Ramos (cell line): Measurements from ENCODE around the gene HLA-C.
"Not testable (repeated sequence)": the region's sequence is repeated elsewhere in the genome, so short reads cannot be mapped to it uniquely, and the experiment has no call there.

Experiments used
- in situ Hi-C: fragments of 300-500 bp; cut with MboI; formaldehyde crosslinking; loops from one replicate; pipeline ENCODE4 v1.14.3; 2022; ENCODE audit warnings: low sequenced_read_pairs; ENCODE audit not compliant: unreplicated experiment

Gene HLA-C

DNA sequence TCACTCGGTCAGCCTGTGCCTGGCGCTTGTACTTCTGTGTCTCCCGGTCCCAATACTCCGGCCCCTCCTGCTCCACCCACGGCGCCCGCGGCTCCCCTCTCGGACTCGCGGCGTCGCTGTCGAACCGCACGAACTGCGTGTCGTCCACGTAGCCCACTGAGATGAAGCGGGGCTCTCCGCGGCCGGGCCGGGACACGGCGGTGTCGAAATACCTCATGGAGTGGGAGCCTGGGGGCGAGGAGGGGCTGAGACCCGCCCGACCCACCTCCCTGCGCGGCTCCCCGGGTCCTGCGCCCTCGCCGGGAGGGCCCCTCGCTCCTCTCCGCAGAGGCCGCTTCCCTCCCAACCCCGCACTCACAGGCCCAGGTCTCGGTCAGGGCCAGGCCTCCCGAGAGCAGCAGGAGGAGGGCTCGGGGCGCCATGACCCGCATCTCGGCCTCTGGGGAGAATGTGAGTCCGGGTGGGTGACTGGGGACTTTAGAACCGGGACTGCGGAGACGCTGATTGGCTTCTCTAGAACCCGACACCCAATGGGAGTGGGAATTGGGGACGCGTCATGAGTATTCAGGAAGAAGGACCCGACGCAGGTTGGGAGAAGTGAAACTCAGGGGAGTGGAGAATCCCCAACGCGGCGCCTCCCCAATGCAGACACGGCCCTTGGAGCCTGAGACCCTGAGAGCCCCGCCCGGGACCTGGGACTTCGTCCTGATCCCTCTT, at the start of gene HLA-C:
TSS of gene HLA-C (minus strand) at position 452 of the 717 bp plus-strand sequence. CDS start at position 431, 21 bp downstream.
- in situ Hi-C loops = no loop called here

DNA sequence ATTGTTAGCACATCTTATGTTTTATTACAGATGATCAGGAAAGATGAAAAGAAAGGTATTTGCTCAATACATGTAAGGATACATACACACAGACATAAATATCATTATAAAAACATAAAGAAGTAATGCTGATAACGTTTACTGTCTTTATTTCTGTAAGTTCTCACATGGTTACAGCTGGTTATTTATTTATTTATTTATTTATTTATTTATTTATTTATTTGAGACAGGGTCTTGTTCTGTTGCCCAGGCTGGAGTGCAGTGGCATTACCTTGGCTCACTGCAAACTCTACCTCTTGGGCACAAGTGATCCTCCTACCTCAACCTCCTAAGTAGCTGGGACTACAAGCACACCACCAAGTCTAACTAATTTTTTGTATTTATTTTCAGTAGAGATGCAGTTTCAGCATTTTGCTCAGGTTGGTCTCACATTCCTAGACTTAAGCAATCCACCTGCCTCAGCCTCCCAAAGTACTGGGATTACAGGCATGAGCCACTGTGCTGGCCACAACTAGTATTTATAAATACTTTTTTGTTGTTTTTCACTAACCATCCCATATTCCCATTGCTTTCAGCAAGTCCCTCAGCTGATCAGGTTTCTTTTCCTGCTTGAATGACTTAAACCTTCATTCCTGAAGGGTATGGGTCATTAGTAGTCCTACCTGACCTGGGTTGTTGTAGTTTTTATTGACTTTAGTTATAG, 49.3 kb upstream of the HLA-C start:
- in situ Hi-C loops = no loop called here

DNA sequence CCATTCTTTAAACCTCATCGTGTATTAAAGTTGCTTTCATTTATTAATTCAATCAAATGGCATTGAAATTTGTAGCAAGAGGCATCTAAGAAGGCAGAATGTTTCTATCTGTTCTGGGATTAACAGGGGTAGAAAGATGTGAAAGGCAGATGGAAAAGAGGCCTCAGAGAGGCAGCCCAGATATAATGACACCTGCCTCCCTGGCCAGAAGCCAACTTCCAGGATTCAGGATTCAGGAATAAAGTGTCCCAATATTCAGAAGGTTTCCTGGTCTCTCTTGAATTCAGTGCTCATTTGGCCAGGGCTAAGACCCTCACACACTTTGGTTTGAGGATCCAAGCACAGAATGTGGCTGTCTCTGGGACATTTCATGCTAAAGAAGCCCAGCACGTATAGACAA, 45.1 kb upstream of the HLA-C start:
- in situ Hi-C loops = no loop called here

DNA sequence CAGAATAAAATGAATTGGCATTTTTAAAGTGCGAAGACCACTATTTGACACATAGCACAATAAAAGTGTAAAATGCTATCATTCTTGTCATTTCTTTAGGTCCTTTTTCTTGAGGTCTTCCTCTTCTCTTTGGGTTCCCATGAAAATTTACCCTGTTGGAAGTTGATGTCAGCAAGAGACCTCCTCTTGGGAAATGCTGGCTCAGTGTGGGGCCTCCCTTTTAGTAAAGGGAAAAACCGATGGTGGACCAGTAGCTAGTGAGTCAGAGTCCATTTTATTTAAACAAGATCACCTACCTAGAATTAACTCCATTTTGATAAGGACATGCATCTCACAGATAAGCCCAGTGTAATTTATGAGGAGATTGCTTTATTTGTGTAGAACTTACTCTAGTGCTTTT, 37.7 kb upstream of the HLA-C start:
- in situ Hi-C loops = no loop called here

GRCh38 chr6:31308845-31309175, 36.9 kb upstream of the HLA-C start:
- in situ Hi-C loops = no loop called here

- in situ Hi-C loops = no loop called here
Measured at GRCh38 chr6:31308050-31308844, 36.4 kb upstream of the HLA-C start.

GRCh38 chr6:31307669-31308049, 35.8 kb upstream of the HLA-C start:
- in situ Hi-C loops = no loop called here

DNA sequence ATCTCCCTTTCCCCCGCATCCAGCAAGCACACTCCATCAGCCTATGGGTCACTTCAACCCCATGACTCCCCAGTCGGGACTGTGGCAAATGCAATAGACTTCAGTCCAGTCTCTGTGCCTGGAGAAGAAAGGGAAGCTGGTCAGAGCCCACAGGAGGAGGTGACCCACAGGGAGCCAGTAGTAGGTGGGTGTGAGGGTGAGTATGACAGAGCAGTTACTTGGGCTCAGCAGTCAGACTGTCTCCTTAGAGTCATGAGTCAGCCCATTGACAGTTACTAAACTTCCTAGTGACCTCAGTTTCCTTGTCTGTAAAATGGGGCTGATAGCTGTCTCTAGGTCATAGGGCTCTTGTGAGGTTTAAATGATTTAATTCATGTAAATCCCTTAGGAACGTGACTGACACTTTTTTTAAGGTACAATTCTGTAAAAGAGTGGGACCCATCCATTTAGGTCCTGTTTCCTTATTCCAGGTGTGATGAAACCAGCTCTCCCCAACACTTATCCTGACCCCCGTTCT, 33.9 kb upstream of the HLA-C start:
- in situ Hi-C loops = no loop called here

DNA sequence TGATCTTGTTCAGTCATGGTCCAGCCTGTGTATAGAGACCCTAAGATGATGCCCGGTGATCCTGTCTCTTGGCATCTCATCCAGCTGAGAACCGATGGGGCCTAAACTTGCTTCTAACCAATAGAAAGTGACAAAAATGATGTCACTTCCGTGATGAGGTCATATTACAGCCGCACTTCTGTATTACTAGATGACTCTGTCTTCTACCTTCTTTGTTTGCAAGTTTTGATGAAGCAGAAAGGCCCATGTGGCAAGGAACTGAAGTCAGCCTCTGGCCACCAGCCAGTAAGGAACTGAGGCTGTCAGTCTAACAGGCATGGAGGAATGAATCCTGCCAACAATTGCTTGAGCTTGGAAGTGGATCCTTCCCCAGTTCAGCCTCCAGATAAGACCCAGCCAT, 32.8 kb upstream of the HLA-C start:
- in situ Hi-C loops = no loop called here

DNA sequence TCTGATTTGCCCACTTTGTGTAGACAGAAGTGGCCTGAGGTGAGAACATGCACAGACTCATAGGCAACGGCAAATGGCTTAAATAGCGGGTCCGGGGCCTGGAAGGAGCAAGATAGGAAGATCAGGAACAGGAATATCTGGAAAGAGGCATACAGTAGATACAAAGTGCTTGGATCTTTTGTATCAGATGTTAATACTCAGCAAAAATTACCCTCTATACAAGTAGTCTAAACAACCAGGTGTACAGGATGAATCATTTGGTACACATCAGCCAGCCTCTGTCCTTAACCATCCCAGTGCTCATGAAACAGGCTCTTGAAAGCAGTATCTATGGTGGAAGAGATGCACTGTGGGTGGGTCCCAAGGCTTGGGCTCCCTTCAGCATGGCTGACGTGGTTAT, 28.9 kb upstream of the HLA-C start:
- in situ Hi-C loops = no loop called here

DNA sequence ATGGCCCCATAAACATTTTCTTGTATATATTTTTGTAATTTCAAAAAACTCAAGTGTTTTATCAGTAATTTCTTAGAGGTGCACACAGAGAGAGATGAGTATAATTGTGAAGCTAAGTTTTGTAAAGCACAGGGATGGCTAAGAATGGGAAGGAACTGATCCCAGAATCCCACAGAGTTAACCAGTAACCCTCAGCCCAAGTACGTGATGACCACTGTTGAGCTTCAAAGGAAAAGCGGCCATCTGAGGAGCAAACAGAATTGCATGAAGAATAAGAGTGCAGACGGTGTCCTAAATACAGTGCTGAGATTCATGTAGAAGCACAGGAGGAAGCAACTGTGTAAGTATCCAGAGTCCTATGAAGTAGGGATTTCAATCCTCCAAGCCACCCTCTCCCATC, 28.1 kb upstream of the HLA-C start:
- in situ Hi-C loops = no loop called here

- in situ Hi-C loops = no loop called here
Measured at GRCh38 chr6:31299511-31299910, 27.6 kb upstream of the HLA-C start.

- in situ Hi-C loops = no loop called here
Measured at GRCh38 chr6:31294056-31294455, 22.2 kb upstream of the HLA-C start.

GRCh38 chr6:31293343-31293742, 21.5 kb upstream of the HLA-C start:
- in situ Hi-C loops = no loop called here

GRCh38 chr6:31289788-31290187, 17.9 kb upstream of the HLA-C start:
- in situ Hi-C loops = no loop called here

DNA sequence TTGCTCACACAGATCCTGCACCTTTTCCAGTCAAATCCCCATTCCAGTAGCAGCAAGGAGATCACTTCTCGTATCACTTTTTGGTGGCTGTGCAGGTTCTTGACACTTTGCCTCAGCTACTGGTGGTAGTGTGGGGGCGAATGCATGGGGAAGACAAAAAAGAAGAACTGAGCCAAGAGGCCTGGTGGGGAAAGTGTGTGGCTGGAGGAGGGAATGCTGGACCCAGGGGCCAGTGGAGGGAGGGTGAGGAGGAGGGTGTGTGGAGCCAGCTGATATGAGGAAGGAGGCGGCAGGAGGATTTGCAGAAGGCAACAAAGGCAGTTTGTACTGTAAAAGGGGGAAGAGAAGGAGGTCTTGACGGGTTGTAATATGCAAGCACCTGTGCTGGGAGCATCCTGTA, 15.7 kb upstream of the HLA-C start:
- in situ Hi-C loops = no loop called here

DNA sequence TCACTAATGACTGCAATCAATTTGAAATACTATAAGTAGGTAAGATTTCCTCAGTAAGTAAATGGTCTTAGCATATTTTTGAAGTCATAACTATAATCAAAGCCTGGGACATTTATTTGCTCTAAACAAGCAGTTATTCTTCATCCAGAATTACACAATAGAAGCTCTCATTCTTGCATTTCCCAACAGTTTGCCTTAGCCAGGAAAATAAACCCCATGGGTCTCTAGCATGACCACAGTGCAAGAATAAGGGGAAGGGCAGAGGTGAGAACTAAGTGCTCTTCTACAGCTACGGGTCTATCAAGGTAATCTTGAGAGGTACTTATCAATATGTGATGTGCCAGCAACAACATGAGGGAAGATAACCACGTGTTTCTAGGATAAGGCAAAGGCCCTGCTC, 14.1 kb upstream of the HLA-C start:
- in situ Hi-C loops = no loop called here

DNA sequence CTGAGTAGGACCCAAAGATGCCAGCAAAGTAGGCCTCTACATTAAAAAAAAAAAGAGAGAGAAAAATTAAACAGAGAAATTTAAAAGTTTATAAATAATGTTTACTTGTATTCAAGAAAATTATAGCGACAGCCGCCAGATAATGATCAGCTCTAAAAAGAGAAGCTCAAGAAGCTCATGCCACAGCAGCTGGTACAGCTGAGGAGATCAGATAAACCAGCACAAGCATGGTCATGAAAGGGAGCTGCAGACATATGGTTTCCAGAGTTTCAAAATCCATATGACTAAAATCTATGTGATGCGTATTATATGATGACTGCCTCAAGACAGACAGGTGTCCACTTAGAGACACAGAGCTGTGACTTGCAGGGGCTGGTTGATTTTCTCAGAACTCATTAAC, 13.6 kb upstream of the HLA-C start:
- in situ Hi-C loops = no loop called here

DNA sequence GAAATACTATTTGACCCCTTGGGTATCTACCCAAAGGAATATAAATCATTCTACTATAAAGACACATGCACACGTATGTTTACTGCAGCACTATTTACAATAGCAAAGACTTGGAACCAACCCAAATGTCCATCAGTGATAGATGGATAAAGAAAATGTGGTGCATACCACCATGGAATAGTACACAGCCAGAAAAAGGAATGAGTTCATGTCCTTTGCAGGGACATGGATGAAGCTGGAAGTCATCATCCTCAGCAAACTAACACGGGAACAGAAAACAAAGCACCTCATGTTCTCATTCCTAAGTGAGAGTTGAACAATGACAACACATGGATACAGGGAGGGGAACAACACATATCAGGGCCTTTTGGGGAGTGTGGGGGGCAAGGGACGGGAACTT, 7.8 kb upstream of the HLA-C start:
- in situ Hi-C loops = not testable (repeated sequence)

DNA sequence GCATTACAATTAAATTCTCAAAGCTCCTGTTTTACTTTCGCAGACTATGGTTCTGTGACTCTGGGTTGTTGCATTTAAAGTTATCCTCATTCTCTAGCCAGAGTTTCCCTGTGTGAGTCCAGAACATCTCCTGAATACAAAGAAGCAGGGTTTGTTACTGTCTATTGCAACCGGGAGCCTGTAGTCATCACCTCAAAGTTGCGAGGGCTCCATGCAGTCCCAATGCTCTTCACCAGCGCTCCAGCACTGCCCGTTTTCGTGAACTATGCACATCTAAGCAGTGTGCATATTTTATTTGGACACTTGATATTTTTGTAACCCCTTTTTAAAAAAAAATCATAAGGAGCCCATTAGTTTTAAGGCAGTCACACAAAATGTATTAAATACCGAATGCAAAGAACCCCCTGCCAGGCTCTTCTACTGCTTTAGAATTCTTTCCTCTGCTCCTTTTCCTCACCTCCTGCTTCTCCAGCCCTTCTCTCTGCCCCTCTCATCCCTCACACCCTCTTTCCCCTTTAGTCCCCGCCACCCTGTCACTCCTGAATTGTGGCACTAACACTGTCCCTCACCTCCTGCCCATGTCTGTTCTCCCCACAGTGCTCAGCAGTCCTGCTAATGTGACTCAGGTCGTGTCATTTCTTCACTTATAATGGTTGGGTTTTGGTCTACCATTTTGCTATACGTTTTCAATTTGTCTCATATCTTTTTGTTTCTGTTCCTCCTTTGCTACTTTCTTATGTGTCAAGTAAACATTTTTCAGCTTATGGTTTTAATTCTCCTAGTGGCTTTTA, 1.1 kb upstream of the HLA-C start:
- in situ Hi-C loops = no loop called here
